Measurements from ENCODE around the gene TENM4.

Gene TENM4

DNA sequence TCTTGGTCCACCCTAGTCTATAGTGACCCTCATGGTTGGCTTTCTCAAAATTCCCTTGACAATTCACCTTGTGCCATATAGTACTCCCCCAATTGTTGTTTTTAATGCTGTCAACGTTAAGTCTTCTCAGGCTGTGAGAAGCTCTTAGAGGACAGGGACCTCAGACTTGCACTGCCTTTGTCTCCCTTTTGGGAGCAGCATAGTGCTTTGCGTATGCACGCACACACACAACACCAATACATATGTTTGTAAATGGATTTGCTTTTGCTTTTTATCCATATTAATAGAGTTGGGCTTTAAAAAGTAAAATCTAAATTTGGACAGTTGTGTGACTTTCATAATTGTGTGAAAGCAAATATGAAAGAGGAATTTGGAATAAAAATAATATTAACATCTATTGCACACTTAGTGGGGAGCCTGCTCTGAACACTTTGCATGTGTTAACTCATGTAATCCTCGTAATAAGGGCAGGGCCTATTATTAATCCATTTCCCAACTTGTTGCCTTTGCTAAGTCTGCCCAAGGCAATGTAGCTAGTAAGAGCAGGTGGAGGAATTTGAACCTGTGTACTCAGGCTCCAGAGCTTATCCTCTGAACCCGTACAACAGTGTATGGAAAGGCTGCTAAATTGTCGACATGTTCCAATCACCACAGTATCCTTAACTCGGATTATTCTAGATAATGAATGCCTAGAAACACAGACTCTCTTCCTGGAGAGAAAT, 608.4 kb downstream of the TENM4 start:
- TF ChIP-seq TEAD4 (IDR thresholded peaks at IDR 0.05) (no peak), ZBTB7A (IDR thresholded peaks at IDR 0.05; ENCODE audit: low read depth) (no peak), EP300 (IDR thresholded peaks at IDR 0.05; ENCODE audit: borderline replicate concordance) (no peak), TAF1 (IDR thresholded peaks at IDR 0.05; ENCODE audit: low read depth) (no peak), MAX (IDR thresholded peaks at IDR 0.05) (no peak), RAD21 (IDR thresholded peaks at IDR 0.05; ENCODE audit: low read depth) (no peak), YY1 (IDR thresholded peaks at IDR 0.05; ENCODE audit: low read depth) (no peak), FOXM1 (IDR thresholded peaks at IDR 0.05; ENCODE audit: borderline replicate concordance, low read depth) (no peak), USF1 (IDR thresholded peaks at IDR 0.05) (no peak), NFIC (IDR thresholded peaks at IDR 0.05) (no peak), TCF12 (IDR thresholded peaks at IDR 0.05; ENCODE audit: low read depth) (no peak)
- TF ChIP-seq, protein P1, sequence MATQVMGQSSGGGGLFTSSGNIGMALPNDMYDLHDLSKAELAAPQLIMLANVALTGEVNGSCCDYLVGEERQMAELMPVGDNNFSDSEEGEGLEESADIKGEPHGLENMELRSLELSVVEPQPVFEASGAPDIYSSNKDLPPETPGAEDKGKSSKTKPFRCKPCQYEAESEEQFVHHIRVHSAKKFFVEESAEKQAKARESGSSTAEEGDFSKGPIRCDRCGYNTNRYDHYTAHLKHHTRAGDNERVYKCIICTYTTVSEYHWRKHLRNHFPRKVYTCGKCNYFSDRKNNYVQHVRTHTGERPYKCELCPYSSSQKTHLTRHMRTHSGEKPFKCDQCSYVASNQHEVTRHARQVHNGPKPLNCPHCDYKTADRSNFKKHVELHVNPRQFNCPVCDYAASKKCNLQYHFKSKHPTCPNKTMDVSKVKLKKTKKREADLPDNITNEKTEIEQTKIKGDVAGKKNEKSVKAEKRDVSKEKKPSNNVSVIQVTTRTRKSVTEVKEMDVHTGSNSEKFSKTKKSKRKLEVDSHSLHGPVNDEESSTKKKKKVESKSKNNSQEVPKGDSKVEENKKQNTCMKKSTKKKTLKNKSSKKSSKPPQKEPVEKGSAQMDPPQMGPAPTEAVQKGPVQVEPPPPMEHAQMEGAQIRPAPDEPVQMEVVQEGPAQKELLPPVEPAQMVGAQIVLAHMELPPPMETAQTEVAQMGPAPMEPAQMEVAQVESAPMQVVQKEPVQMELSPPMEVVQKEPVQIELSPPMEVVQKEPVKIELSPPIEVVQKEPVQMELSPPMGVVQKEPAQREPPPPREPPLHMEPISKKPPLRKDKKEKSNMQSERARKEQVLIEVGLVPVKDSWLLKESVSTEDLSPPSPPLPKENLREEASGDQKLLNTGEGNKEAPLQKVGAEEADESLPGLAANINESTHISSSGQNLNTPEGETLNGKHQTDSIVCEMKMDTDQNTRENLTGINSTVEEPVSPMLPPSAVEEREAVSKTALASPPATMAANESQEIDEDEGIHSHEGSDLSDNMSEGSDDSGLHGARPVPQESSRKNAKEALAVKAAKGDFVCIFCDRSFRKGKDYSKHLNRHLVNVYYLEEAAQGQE (IDR thresholded peaks at IDR 0.05; ENCODE audit: low read depth), result no peak

- TF ChIP-seq TCF12 (IDR thresholded peaks at IDR 0.05; ENCODE audit: low read depth) (no peak), NFIC (IDR thresholded peaks at IDR 0.05) (no peak), YY1 (IDR thresholded peaks at IDR 0.05; ENCODE audit: low read depth) (no peak), EP300 (IDR thresholded peaks at IDR 0.05; ENCODE audit: borderline replicate concordance) (no peak), TEAD4 (IDR thresholded peaks at IDR 0.05) (no peak), USF1 (IDR thresholded peaks at IDR 0.05) (no peak)
Observed at GRCh38 chr11:78831571-78831970, 609.3 kb downstream of the TENM4 start.

DNA sequence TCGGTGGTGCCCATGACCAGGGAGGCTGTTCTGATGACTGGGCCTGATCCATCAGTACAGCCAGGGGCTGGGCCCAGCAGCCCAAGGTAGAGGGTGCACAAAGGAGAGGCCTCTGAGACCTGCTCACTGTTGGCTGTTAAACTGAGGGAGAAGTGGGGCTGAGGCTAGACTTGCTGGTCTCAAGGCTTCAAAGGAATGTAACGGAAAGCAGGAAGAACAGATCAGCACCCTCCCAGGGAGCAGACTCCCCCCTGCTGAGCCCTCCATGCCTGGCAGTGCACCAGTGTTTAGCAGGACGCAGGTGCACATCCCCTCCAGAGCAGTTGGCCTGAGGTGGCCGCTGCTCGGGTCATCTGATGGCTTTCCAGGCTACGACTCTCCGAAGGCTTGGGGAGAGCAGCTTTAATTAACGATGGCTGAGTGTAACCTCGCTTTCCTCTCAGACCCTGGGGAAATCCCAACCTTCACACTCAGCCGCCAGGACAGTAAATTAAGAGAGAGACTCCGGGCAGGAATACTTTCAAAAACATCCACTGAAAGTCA, 610.5 kb downstream of the TENM4 start:
- no peak for TF ChIP-seq EGR1 (IDR thresholded peaks at IDR 0.05)
- no peak for TF ChIP-seq RAD21 (IDR thresholded peaks at IDR 0.05; ENCODE audit: low read depth)
- no peak for TF ChIP-seq CEBPB (IDR thresholded peaks at IDR 0.05)
- no peak for TF ChIP-seq FOXM1 (IDR thresholded peaks at IDR 0.05; ENCODE audit: borderline replicate concordance, low read depth)
- TF ChIP-seq NFIC (IDR thresholded peaks at IDR 0.05), result no peak
- no peak for TF ChIP-seq TAF1 (IDR thresholded peaks at IDR 0.05; ENCODE audit: low read depth)
- TF ChIP-seq CREB1 (IDR thresholded peaks at IDR 0.05; ENCODE audit: low read depth), result no peak
- TF ChIP-seq MAX (IDR thresholded peaks at IDR 0.05), result no peak

GRCh38 chr11:78829146-78829545, 611.7 kb downstream of the TENM4 start:
- TF ChIP-seq EGR1 (IDR thresholded peaks at IDR 0.05) (no peak), CREB1 (IDR thresholded peaks at IDR 0.05; ENCODE audit: low read depth) (no peak), YY1 (IDR thresholded peaks at IDR 0.05; ENCODE audit: low read depth) (no peak)

DNA sequence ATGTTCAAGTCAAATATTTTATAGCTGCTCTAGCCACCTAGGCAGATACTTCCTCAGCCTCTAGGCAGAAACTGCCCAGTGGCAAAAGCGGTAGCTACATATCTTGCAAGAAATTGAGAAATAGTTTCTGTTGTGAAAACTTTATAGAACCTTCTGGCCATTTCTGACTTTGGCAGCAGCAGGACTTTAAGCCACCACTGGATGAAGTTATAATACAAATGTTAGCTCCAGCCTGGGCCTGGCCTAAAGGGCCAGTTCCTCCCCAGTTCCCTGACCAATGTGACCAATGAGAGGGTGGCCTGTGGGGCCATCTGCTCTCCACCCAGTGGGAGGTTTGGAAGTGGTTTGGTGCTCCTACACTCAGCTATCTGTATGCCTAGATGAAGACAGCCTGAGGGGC, 612.2 kb downstream of the TENM4 start:
- TF ChIP-seq EGR1 (IDR thresholded peaks at IDR 0.05), result no peak
- no peak for TF ChIP-seq RAD21 (IDR thresholded peaks at IDR 0.05; ENCODE audit: low read depth)
- no peak for TF ChIP-seq NFIC (IDR thresholded peaks at IDR 0.05)
- no peak for TF ChIP-seq FOXM1 (IDR thresholded peaks at IDR 0.05; ENCODE audit: borderline replicate concordance, low read depth)
- TF ChIP-seq USF1 (IDR thresholded peaks at IDR 0.05), result no peak
- no peak for TF ChIP-seq TEAD4 (IDR thresholded peaks at IDR 0.05)
- no peak for TF ChIP-seq CREB1 (IDR thresholded peaks at IDR 0.05; ENCODE audit: low read depth)
- no peak for TF ChIP-seq CEBPB (IDR thresholded peaks at IDR 0.05)
- TF ChIP-seq MAX (IDR thresholded peaks at IDR 0.05), result no peak
- no peak for TF ChIP-seq ZBTB7A (IDR thresholded peaks at IDR 0.05; ENCODE audit: low read depth)
- TF ChIP-seq TAF1 (IDR thresholded peaks at IDR 0.05; ENCODE audit: low read depth), result no peak
- TF ChIP-seq EP300 (IDR thresholded peaks at IDR 0.05; ENCODE audit: borderline replicate concordance), result no peak
- TF ChIP-seq, protein P1 (IDR thresholded peaks at IDR 0.05; ENCODE audit: low read depth), result no peak
- TF ChIP-seq TCF12 (IDR thresholded peaks at IDR 0.05; ENCODE audit: low read depth), result no peak
- no peak for TF ChIP-seq YY1 (IDR thresholded peaks at IDR 0.05; ENCODE audit: low read depth)

Data from Ishikawa (cell line).